Measurements from ENCODE around the gene SLC9A3.
"Not testable (repeated sequence)": the region's sequence is repeated elsewhere in the genome, so short reads cannot be mapped to it uniquely, and the experiment has no call there.

Gene SLC9A3

GRCh38 chr5:491856-492155, 32.4 kb downstream of the SLC9A3 start:
- TF ChIP-seq CTCF (IDR thresholded peaks at IDR 0.05; ENCODE audit: control extremely low read depth, extremely low read depth, low read depth, missing control alignments), result no peak
- POLR2A ChIA-PET, result no interaction called here
- CTCF ChIA-PET, result no interaction called here
- DNase-seq (ENCODE audit: extremely low spot score), result no peak

- POLR2A ChIA-PET, result no interaction called here
- no peak for TF ChIP-seq CTCF (IDR thresholded peaks at IDR 0.05; ENCODE audit: control extremely low read depth, extremely low read depth, low read depth, missing control alignments)
- DNase-seq (ENCODE audit: extremely low spot score), result no peak
- CTCF ChIA-PET, result no interaction called here
Observed at GRCh38 chr5:491119-491855, 33.0 kb downstream of the SLC9A3 start.

- ChIA-PET POLR2A (no interaction called here), CTCF (no interaction called here)
- TF ChIP-seq CTCF (IDR thresholded peaks at IDR 0.05; ENCODE audit: control extremely low read depth, extremely low read depth, low read depth, missing control alignments), result no peak
- no peak for DNase-seq (ENCODE audit: extremely low spot score)
Observed at GRCh38 chr5:490116-491106, 33.8 kb downstream of the SLC9A3 start.

- no peak for TF ChIP-seq CTCF (IDR thresholded peaks at IDR 0.05; ENCODE audit: control extremely low read depth, extremely low read depth, low read depth, missing control alignments)
- POLR2A ChIA-PET, result no interaction called here
- CTCF ChIA-PET, result no interaction called here
- DNase-seq (ENCODE audit: extremely low spot score), result no peak
Observed at GRCh38 chr5:489689-490080, 34.6 kb downstream of the SLC9A3 start.

- CTCF ChIA-PET, result no interaction called here
- no peak for DNase-seq (ENCODE audit: extremely low spot score)
- TF ChIP-seq CTCF (IDR thresholded peaks at IDR 0.05; ENCODE audit: control extremely low read depth, extremely low read depth, low read depth, missing control alignments), result no peak
- POLR2A ChIA-PET, result no interaction called here
Observed at GRCh38 chr5:488744-489688, 35.2 kb downstream of the SLC9A3 start.

GRCh38 chr5:488241-488640, 36.0 kb downstream of the SLC9A3 start:
- POLR2A ChIA-PET, result no interaction called here
- TF ChIP-seq CTCF (IDR thresholded peaks at IDR 0.05; ENCODE audit: control extremely low read depth, extremely low read depth, low read depth, missing control alignments), result no peak
- no peak for DNase-seq (ENCODE audit: extremely low spot score)
- CTCF ChIA-PET, result no interaction called here

- CTCF ChIA-PET; POLR2A ChIA-PET; DNase-seq (ENCODE audit: extremely low spot score): not testable (repeated sequence)
Observed at GRCh38 chr5:486597-486996, 37.7 kb downstream of the SLC9A3 start.
